HepG2 (cell line): ENCODE results near the gene ANK3. TPM values are rescaled to one million over a fixed set of nuclear protein-coding genes. Genes with fewer than 3 reads are reported as not detected.

ENCODE experiments used
- ATAC-seq: fragments of 200-7000 bp; cut with Tn5 transposase; 3 replicates; pipeline ENCODE4 v1.9.1; 2020; ENCODE audit warnings: mild to moderate bottlenecking, moderate library complexity
- BruUV-seq: library from RNA; stranded (reverse); fragments of 400-500 nt; replicated peaks from 2 replicates; lab custom pipeline; 2021; lab: Mats Ljungman, UMichigan
- CTCF ChIA-PET: fragments of 300-600 bp; formaldehyde crosslinking; extraction: SDS; loops from one replicate; lab custom pipeline; 2021; ENCODE audit warnings: low total read pairs, inconsistent platforms, low intra/inter-chr PET ratio; lab: Yijun Ruan, JAX
- POLR2A ChIA-PET: fragments of 350-600 bp; sonication (Branson Sonifier 250); formaldehyde crosslinking; loops from one replicate; lab custom pipeline; 2020; ENCODE audit warnings: antibody characterized with exemption, inconsistent platforms; lab: Yijun Ruan, JAX
- DNase-seq: peaks from one replicate; pipeline ENCODE4 v3.0.0-alpha.2; 2015; ENCODE audit warnings: low spot score
- FAIRE-seq: peaks from 3 replicates; lab custom pipeline; 2011; peaks lifted over from hg19 to GRCh38; lab: Jason Lieb, UNC
- H2AFZ ChIP-seq: one replicate; pipeline ENCODE4 v1.6.1; 2011; ENCODE audit warnings: low read length, inconsistent platforms
- H3K27ac ChIP-seq: fragments of 300-600 bp; 3 replicates; pipeline ENCODE4 v1.8.0; 2011; ENCODE audit warnings: mixed run types, mild to moderate bottlenecking, mixed read lengths, low read length, inconsistent platforms; ENCODE audit not compliant: insufficient read depth; ENCODE audit errors: extremely low read length
- H3K27me3 ChIP-seq, 2 experiments: fragments of 200-600 bp in 1 of 2; 2 replicates in 1 of 2; 3 replicates in 1 of 2; pipeline versions ENCODE4 v1.6.0 to v1.8.0; 2011; ENCODE audit warnings: low read length in 2 of 2, mild to moderate bottlenecking in 2 of 2, moderate library complexity in 2 of 2, inconsistent platforms in 1 of 2; ENCODE audit not compliant: insufficient read depth in 2 of 2, control insufficient read depth in 1 of 2
- H3K36me3 ChIP-seq, 2 experiments: fragments of 200-600 bp in 1 of 2; replicated peaks in 1 of 2; 2 replicates in 1 of 2; 3 replicates in 1 of 2; pipeline versions ENCODE4 v1.5.1 to v1.8.0; 2011; ENCODE audit warnings: low read length in 2 of 2, inconsistent platforms in 1 of 2; ENCODE audit not compliant: insufficient read depth in 2 of 2, control insufficient read depth in 1 of 2
- H3K4me1 ChIP-seq: 2 replicates; pipeline ENCODE4 v1.5.1; 2012; ENCODE audit warnings: low read length, inconsistent platforms; ENCODE audit not compliant: insufficient read depth
- H3K4me2 ChIP-seq: 2 replicates; pipeline ENCODE4 v1.6.0; 2011; ENCODE audit warnings: low read depth, low read length, inconsistent platforms
- H3K4me3 ChIP-seq, 3 experiments: fragments of 200-600 bp in 1 of 3; sonication (generic), shearing (Covaris generic) in 1 of 3; replicated peaks in 1 of 3; 2 replicates each; pipeline ENCODE4 v1.5.1; 2011 to 2016; ENCODE audit warnings: low read length in 3 of 3, inconsistent platforms in 2 of 3, low read depth in 2 of 3, mild to moderate bottlenecking in 2 of 3, control low read depth in 1 of 3, mixed read lengths in 1 of 3; ENCODE audit not compliant: insufficient read depth in 1 of 3
- H3K79me2 ChIP-seq: one replicate; pipeline ENCODE4 v1.6.1; 2011; ENCODE audit warnings: low read length, inconsistent platforms; ENCODE audit not compliant: insufficient read depth
- H3K9ac ChIP-seq: 2 replicates; pipeline ENCODE4 v1.6.0; 2011; ENCODE audit warnings: mild to moderate bottlenecking, low read depth, low read length, inconsistent platforms; ENCODE audit not compliant: insufficient read depth
- H3K9me3 ChIP-seq: 2 replicates; pipeline ENCODE4 v1.5.1; 2012; ENCODE audit warnings: mild to moderate bottlenecking, low read length
- H4K20me1 ChIP-seq: 2 replicates; pipeline ENCODE4 v1.6.0; 2011; ENCODE audit warnings: inconsistent platforms, mild to moderate bottlenecking, low read length, moderate library complexity; ENCODE audit not compliant: insufficient read depth
- GFI1 ChIP-seq: sonication (generic); formaldehyde crosslinking; IDR thresholded peaks from 2 replicates; pipeline ENCODE4 v1.5.0; 2020; ENCODE audit warnings: missing genetic modification reagents, mild to moderate bottlenecking, borderline replicate concordance
- MED1 ChIP-seq: sonication (generic); formaldehyde crosslinking; IDR thresholded peaks from 2 replicates; pipeline ENCODE4 v1.4.0; 2020; ENCODE audit warnings: missing genetic modification reagents
- ZNF510 ChIP-seq: sonication (generic); formaldehyde crosslinking; IDR thresholded peaks from 2 replicates; pipeline ENCODE4 v1.4.0; 2020; ENCODE audit warnings: low read depth, mild to moderate bottlenecking, missing genetic modification reagents
- WGBS: methylation state at CpG from one replicate; pipeline ENCODE4 v1.1.6; 2017; ENCODE audit warnings: low lambda C conversion rate; 5-methylcytosine and 5-hydroxymethylcytosine counted together
- in situ Hi-C: cut with HindIII; loops from 2 replicates; pipeline ENCODE4 v1.10.0; 2017; ENCODE audit warnings: low pct_unique_long_range_greater_than_20kb; ENCODE audit not compliant: extremely low pct_ligation_motif_present
- intact Hi-C: fragments of 100-400 bp; cut with micrococcal nuclease; formaldehyde crosslinking; loops from one replicate; pipeline ENCODE4 v1.10.0; 2022; ENCODE audit not compliant: unreplicated experiment
- polyA plus RNA-seq, 8 experiments: library from polyadenylated mRNA; depleted of rRNA in 3 of 8; stranded (reverse) in 7 of 8; unstranded in 1 of 8; fragments of >200 nt; fragmentation: Illumina TruSeq in 4 of 8; extraction: Trizol in 4 of 8; gene quantifications; 2 replicates each; pipeline versions ENCODE4 v1.2.1 to v1.2.3, GENCODE V29; 2011 to 2016; ENCODE audit warnings: low read depth in 4 of 8, missing spikeins in 1 of 8, mixed read lengths in 1 of 8; ENCODE audit not compliant: insufficient read depth in 1 of 8
- total RNA-seq, 5 experiments: library from RNA; depleted of rRNA; stranded (reverse); fragments of >200 nt; fragmentation: Illumina TruSeq; extraction: Trizol; gene quantifications; 2 replicates each; pipeline ENCODE4 v1.2.3, GENCODE V29; 2016; ENCODE audit warnings: low read depth in 1 of 5
- TF ChIP-seq, protein P1 (sequence below): sonication (generic); formaldehyde crosslinking; IDR thresholded peaks from 2 replicates; pipeline ENCODE4 v1.5.1; 2020; ENCODE audit warnings: mild to moderate bottlenecking, missing genetic modification reagents, moderate library complexity
- TF ChIP-seq, protein P2 (sequence below): sonication (generic); formaldehyde crosslinking; IDR thresholded peaks from 2 replicates; pipeline ENCODE4 v1.5.0; 2020; ENCODE audit warnings: mild to moderate bottlenecking, low read depth, missing genetic modification reagents, borderline replicate concordance
- TF ChIP-seq, protein P3 (sequence below): sonication (generic); formaldehyde crosslinking; IDR thresholded peaks from 2 replicates; pipeline ENCODE4 v1.9.0; 2022; ENCODE audit warnings: low read depth, missing genetic modification reagents

The ANK3 gene
- total and polyA plus RNA-seq, 2 of the 13 experiments (the other 11 are each of a cell fraction or from before 2014, with no cell fraction given): not detected

DNA sequence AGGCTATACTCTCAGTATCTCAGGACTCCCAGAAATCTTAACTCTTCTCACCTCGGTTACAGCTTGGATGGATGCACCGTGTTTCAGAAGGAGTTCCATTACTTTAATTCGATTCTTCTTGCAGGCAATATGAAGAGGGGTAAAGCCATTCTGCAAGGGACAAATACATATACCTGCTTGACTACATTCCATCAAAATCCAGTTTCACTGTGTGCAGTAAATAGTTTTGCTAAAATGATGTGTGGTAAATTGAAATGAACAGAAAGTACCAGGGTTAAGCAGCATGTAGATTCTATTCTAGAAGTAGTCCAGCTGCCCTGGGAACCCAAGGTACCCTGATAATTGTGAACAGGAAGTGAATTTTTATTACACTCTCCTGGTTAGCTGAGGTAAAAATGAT lies 183.9 kb downstream of the ANK3 start:
- Histone ChIP-seq H3K27me3 (no peaks in the 10 kb centered on the region), H3K79me2 (no peaks in the 10 kb centered on the region), H2AFZ (no peak overlapping the region), H3K27ac (no peak overlapping the region), H3K36me3 (no peaks in the 10 kb centered on the region), H3K9me3 (no peaks in the 10 kb centered on the region), H3K4me2 (no peak overlapping the region), H3K4me3 (no peak overlapping the region), H3K9ac (no peak overlapping the region), H4K20me1 (no peaks in the 10 kb centered on the region), H3K4me1 (no peaks in the 10 kb centered on the region)
- WGBS: 7% methylated on average over 3 of the region's 3 CpGs
- in situ Hi-C loops: loop anchor here (5.0 to 10.0 kb wide), 2 partner anchors 108 to 229 kb away; no protein-coding TSS in a partner anchor
- POLR2A ChIA-PET: no interaction called here
- TF ChIP-seq GFI1 (CRISPR knock-in tag): no peak
- TF ChIP-seq MED1 (CRISPR knock-in tag): no peak
- TF ChIP-seq, protein P1, sequence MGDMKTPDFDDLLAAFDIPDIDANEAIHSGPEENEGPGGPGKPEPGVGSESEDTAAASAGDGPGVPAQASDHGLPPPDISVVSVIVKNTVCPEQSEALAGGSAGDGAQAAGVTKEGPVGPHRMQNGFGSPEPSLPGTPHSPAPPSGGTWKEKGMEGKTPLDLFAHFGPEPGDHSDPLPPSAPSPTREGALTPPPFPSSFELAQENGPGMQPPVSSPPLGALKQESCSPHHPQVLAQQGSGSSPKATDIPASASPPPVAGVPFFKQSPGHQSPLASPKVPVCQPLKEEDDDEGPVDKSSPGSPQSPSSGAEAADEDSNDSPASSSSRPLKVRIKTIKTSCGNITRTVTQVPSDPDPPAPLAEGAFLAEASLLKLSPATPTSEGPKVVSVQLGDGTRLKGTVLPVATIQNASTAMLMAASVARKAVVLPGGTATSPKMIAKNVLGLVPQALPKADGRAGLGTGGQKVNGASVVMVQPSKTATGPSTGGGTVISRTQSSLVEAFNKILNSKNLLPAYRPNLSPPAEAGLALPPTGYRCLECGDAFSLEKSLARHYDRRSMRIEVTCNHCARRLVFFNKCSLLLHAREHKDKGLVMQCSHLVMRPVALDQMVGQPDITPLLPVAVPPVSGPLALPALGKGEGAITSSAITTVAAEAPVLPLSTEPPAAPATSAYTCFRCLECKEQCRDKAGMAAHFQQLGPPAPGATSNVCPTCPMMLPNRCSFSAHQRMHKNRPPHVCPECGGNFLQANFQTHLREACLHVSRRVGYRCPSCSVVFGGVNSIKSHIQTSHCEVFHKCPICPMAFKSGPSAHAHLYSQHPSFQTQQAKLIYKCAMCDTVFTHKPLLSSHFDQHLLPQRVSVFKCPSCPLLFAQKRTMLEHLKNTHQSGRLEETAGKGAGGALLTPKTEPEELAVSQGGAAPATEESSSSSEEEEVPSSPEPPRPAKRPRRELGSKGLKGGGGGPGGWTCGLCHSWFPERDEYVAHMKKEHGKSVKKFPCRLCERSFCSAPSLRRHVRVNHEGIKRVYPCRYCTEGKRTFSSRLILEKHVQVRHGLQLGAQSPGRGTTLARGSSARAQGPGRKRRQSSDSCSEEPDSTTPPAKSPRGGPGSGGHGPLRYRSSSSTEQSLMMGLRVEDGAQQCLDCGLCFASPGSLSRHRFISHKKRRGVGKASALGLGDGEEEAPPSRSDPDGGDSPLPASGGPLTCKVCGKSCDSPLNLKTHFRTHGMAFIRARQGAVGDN (CRISPR knock-in tag): no peak
- no peak for TF ChIP-seq ZNF510
- TF ChIP-seq, protein P2, sequence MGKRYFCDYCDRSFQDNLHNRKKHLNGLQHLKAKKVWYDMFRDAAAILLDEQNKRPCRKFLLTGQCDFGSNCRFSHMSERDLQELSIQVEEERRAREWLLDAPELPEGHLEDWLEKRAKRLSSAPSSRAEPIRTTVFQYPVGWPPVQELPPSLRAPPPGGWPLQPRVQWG (CRISPR knock-in tag): no peak
- TF ChIP-seq, protein P3, sequence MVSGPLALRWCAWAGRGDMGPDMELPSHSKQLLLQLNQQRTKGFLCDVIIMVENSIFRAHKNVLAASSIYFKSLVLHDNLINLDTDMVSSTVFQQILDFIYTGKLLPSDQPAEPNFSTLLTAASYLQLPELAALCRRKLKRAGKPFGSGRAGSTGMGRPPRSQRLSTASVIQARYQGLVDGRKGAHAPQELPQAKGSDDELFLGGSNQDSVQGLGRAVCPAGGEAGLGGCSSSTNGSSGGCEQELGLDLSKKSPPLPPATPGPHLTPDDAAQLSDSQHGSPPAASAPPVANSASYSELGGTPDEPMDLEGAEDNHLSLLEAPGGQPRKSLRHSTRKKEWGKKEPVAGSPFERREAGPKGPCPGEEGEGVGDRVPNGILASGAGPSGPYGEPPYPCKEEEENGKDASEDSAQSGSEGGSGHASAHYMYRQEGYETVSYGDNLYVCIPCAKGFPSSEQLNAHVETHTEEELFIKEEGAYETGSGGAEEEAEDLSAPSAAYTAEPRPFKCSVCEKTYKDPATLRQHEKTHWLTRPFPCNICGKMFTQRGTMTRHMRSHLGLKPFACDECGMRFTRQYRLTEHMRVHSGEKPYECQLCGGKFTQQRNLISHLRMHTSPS (CRISPR knock-in tag): no peak
- FAIRE-seq: no peak
- no peak for DNase-seq
- no peak for ATAC-seq
- intact Hi-C loops: no loop called here
- CTCF ChIA-PET: no interaction called here
- no TSS peak for BruUV-seq
